Measurements from ENCODE around the gene ECT2. TPM values are rescaled to one million over a fixed set of nuclear protein-coding genes. Genes with fewer than 3 reads are reported as not detected.
"Not testable (repeated sequence)": the region's sequence is repeated elsewhere in the genome, so short reads cannot be mapped to it uniquely, and the experiment has no call there.

Gene ECT2, protein sequence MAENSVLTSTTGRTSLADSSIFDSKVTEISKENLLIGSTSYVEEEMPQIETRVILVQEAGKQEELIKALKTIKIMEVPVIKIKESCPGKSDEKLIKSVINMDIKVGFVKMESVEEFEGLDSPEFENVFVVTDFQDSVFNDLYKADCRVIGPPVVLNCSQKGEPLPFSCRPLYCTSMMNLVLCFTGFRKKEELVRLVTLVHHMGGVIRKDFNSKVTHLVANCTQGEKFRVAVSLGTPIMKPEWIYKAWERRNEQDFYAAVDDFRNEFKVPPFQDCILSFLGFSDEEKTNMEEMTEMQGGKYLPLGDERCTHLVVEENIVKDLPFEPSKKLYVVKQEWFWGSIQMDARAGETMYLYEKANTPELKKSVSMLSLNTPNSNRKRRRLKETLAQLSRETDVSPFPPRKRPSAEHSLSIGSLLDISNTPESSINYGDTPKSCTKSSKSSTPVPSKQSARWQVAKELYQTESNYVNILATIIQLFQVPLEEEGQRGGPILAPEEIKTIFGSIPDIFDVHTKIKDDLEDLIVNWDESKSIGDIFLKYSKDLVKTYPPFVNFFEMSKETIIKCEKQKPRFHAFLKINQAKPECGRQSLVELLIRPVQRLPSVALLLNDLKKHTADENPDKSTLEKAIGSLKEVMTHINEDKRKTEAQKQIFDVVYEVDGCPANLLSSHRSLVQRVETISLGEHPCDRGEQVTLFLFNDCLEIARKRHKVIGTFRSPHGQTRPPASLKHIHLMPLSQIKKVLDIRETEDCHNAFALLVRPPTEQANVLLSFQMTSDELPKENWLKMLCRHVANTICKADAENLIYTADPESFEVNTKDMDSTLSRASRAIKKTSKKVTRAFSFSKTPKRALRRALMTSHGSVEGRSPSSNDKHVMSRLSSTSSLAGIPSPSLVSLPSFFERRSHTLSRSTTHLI
- 37.4 and 39.1 TPM in 2 replicates for total RNA-seq (2014; rRNA removed; shearing (Covaris generic))
- 33.5 and 37.6 TPM in 2 replicates for polyA plus RNA-seq (2015; cell fraction: cytosol; rRNA removed)
- 45.7 and 50.8 TPM in 2 replicates for polyA plus RNA-seq (2015; cell fraction: nucleus; rRNA removed)

DNA sequence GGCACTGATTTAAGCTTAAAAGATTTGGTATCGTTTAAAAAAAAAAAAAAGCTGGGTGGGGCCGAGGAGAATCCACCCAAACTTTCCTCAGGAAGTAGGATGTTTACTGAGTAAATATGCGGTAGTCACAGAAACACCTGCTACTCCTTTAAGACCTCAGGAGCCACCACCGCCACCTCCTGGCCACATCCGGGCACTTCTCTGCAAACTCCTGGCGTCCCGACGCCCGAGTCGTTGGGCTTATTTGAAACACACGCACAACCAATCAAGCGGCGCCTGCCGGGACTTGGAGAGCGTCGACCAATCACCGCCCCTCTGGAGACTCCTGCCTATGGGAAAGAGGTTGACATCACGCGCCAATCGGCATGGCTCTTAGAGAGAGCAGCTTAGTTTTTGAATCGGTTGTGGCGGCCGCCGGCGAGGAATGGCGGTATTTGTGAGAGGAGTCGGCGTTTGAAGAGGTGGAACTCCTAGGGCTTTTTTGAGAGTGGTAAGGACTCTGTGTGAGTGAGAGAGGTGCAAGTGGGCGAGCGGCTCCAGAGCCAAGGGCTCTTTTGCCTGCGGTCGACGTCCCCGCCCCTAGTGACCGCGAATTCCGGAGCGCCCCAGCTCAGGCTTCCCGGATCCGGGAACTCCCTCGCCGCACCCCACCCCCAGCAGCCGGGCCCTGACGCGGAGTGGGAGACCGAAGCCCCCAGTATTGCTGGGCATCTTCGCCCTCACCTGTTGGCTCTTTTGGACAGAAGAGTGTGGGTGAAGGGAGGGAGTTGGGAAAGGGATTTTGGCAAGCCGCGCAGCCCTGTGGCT is at the start of gene ECT2:
TSS of gene ECT2 (plus strand) at position 359 of the 807 bp plus-strand sequence. CDS start 3,805 bp downstream, outside the sequence.
- in situ Hi-C loops (cut with HindIII; ENCODE audit: low pct_unique_long_range_greater_than_20kb, low sequenced_read_pairs), result no loop called here

GRCh38 chr3:172700936-172701455 is 49.5 kb upstream of the ECT2 start:
- in situ Hi-C loops (cut with HindIII; ENCODE audit: low pct_unique_long_range_greater_than_20kb, low sequenced_read_pairs), result no loop called here
- no peak for DNase-seq (ENCODE audit: low read depth, low spot score)

More for the DNA sequence above, at the start of gene ECT2:
- DNase-seq (ENCODE audit: low read depth, low spot score), result peak; percentile 100

- in situ Hi-C loops (cut with HindIII; ENCODE audit: low pct_unique_long_range_greater_than_20kb, low sequenced_read_pairs), result no loop called here
- DNase-seq (ENCODE audit: low read depth, low spot score), result no peak
Observed at GRCh38 chr3:172701751-172702150, 48.8 kb upstream of the ECT2 start.

DNA sequence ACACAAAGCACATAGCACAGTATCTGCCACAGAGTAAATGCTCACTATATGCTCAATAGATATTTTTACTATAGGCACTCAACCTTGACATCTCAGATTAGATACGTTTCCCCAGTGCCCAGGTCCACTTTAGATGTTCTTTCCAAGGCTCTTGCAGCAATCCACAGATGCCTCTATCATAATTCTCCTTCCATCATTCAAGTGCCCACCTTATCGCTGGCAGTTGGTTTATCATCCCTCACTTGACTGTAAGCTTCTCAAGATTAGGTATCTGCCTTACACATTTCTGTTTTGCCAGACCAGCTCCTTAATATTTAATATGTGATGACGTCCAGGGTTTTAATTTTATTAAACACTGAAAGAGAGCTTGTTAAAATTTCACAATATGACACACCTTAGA is 48.3 kb upstream of the ECT2 start:
- no peak for DNase-seq (ENCODE audit: low read depth, low spot score)
- in situ Hi-C loops (cut with HindIII; ENCODE audit: low pct_unique_long_range_greater_than_20kb, low sequenced_read_pairs), result no loop called here

- in situ Hi-C loops (cut with HindIII; ENCODE audit: low pct_unique_long_range_greater_than_20kb, low sequenced_read_pairs), result not testable (repeated sequence)
Observed at GRCh38 chr3:172702731-172703130, 47.8 kb upstream of the ECT2 start.

DNA sequence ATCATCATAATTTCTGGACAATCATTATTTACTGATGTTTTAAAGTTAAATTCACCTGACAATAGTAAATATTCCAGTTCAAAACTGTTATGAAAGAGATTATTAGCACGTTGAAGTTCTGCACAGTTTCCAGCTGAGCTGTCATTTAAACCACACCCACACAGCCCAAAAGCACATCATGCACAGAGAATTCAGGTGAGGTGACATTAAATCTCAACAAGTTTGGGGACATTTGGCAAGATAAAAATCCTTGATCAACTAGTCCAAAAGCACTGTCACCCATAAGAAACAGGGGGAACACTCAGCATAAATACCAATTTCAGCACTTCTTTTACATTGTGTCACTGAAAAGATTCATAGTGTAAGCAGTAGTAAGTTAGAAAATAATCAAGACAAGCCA is 46.5 kb upstream of the ECT2 start:
- no peak for DNase-seq (ENCODE audit: low read depth, low spot score)
- in situ Hi-C loops (cut with HindIII; ENCODE audit: low pct_unique_long_range_greater_than_20kb, low sequenced_read_pairs), result no loop called here

More at GRCh38 chr3:172702731-172703130, 47.8 kb upstream of the ECT2 start:
- DNase-seq (ENCODE audit: low read depth, low spot score), result not testable (repeated sequence)

- in situ Hi-C loops (cut with HindIII; ENCODE audit: low pct_unique_long_range_greater_than_20kb, low sequenced_read_pairs), result no loop called here
Observed at GRCh38 chr3:172705170-172705569, 45.4 kb upstream of the ECT2 start.

DNA sequence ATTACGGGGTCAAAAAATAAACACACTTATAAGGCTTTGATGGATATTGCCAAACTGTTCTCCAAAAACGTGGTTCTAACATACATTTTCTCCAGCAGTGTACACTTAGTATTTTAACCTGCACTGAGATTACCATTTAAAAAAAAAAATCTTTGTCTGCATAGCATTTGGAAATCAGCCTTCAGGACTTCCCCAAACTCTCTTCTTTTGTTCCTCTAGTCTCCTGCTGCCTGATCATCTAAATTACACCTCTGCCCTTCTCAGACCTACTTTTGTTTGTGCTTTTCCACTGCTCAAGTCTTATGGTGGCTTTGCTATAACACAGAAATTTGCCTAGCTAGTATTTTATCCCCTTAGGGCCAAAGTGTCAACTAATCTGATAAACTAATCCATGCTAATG is 43.5 kb upstream of the ECT2 start:
- in situ Hi-C loops (cut with HindIII; ENCODE audit: low pct_unique_long_range_greater_than_20kb, low sequenced_read_pairs), result no loop called here
- DNase-seq (ENCODE audit: low read depth, low spot score), result no peak

More at GRCh38 chr3:172705170-172705569, 45.4 kb upstream of the ECT2 start:
- no peak for DNase-seq (ENCODE audit: low read depth, low spot score)

- no peak for DNase-seq (ENCODE audit: low read depth, low spot score)
- in situ Hi-C loops (cut with HindIII; ENCODE audit: low pct_unique_long_range_greater_than_20kb, low sequenced_read_pairs), result no loop called here
Observed at GRCh38 chr3:172707967-172708366, 42.6 kb upstream of the ECT2 start.

DNA sequence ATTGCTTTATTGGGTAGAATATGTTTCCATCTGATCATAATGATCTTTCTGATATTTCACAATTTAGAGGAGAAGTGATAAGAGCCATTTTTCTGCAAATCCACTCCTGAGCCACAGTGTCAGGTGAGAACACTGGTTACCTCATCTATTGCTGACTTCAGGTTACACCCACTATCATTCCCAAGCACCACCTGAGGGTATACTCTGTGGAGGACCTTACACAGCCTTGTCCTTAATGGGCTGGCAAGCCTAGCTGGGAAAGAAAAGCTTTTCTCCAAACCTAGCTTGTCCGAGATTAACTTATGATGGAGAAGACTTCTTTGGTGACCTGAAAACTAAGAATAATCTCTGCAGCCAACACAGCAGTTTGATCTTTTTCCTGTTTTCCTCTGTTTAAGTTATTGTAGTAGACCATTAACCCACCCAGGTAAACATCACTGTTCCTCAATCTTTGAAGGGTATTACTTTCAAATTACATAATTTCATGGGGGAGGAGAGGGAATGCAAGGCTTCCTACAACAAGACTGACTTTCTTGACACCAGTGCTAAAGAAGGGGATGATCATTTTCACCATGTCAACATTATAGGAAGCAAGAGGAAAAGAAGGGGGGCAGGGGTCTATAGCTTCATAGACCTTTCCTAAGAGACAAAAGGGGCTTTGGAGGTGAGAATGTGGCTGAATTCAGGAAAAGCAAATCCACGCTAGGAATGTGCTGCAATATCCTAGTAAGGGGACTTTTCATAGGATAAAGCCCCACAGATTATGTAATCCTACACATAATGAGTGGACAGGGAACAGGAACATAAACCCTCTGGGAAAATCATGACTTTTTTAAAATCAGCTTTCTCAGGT is 41.4 kb upstream of the ECT2 start:
- in situ Hi-C loops (cut with HindIII; ENCODE audit: low pct_unique_long_range_greater_than_20kb, low sequenced_read_pairs), result no loop called here
- no peak for DNase-seq (ENCODE audit: low read depth, low spot score)

DNA sequence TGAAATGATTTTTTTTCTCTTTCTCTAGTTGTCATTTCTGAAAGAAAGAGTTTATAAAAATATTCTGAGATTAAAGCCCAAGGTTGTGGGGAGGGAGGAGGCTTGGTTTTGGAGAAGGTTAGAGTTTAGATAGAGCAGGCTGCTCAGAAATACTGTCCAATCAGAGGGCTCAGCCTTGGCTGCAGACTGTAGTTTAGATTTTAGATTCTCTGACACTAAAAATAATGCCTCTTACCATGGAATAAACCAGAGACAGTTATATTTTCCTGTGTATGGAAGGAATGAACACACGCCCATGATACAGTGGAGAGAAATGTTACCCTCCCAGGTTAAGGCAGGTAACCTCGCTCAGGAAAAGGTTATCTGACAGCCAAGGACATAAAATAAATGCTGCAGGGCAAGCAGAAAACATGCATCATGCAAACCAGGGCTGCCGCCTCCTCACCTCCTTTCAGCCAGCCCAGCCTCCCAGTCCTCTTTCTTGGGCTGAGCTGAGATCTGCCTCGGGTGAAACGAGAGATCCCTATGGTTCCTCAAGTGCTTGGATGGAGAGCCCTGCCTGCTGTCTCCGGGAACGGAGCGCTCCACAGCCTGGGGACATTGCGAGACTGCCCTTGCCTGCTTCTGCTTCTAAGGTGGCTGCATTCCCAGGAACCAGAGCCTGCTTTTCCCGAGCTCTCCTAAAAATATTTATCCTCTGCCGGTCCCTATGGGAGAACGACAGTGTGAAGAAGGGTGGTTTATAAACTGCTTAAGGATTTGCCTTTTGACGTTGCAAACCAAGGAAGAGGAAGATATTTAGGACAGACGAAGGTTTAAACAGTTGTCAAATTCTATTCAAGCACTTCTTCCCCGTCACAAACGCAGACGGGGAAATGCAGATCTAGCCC is 40.5 kb upstream of the ECT2 start:
- in situ Hi-C loops (cut with HindIII; ENCODE audit: low pct_unique_long_range_greater_than_20kb, low sequenced_read_pairs), result no loop called here
- DNase-seq (ENCODE audit: low read depth, low spot score), result no peak

DNA sequence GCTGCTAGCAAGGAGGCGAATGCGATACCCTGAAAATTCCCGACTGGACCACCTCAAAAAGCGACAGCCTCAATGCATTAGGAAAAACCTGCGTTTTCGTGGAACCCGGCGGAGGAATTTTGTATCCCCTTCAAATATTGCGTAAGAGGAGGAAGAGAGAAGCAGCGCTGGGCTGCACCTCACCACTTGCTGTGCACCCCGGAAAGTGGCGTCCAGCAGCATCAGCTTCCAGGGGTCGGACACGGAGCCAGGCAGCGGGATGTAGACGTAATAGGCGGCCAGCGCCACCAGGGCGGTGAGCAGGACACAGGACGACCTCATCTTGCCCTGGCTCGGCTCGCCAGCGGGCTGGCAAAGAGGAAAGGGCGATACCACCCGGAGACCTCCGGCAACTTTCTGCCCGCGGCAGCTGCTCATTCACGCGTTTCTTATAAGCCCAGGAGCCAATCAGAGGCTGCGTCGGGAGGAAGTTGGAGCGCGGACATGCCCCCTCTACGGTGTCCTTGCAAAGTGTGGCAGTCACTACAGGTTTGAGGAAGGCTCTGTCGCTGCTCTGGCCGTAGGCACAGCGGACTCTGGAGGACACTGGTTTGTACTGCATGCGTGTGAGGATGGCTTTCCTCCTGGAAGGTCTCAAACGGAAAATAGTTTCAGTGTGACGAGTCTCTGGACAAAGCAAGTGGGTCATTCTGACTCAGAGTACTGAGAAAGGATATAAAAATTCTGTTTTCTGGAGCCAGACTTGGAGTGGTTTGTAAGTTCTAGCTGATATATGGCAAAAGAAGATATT is 39.7 kb upstream of the ECT2 start, which contains the start of gene NCEH1:
TSS of gene NCEH1 (minus strand) at position 404 of the 790 bp plus-strand sequence. CDS start at position 321, 83 bp downstream.
- peak; percentile 91 for DNase-seq (ENCODE audit: low read depth, low spot score)

GRCh38 chr3:172711454-172711795 is 39.1 kb upstream of the ECT2 start:
- in situ Hi-C loops (cut with HindIII; ENCODE audit: low pct_unique_long_range_greater_than_20kb, low sequenced_read_pairs), result no loop called here
- DNase-seq (ENCODE audit: low read depth, low spot score), result no peak

More for the DNA sequence above, 39.7 kb upstream of the ECT2 start, which contains the start of gene NCEH1:
- in situ Hi-C loops (cut with HindIII; ENCODE audit: low pct_unique_long_range_greater_than_20kb, low sequenced_read_pairs), result no loop called here

DNA sequence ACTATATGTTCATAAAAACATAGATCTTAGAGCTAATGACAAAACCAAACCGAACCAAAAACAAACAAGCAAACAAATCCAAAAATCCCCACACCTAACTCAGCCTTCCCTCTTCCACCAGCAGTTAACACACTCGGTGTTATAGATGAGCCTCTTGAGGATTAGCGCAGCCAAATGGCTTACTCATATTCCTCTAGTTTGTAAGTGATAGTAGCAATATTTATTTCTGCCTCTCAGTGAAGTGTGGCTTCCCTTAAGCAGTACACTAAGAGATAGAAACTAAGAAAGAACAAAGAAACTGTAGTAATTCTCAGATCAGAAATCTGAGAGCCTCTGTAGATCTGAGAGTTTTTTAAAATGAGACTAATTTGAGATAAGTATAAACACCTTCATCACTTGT is 37.2 kb upstream of the ECT2 start:
- no peak for DNase-seq (ENCODE audit: low read depth, low spot score)
- in situ Hi-C loops (cut with HindIII; ENCODE audit: low pct_unique_long_range_greater_than_20kb, low sequenced_read_pairs), result no loop called here

DNA sequence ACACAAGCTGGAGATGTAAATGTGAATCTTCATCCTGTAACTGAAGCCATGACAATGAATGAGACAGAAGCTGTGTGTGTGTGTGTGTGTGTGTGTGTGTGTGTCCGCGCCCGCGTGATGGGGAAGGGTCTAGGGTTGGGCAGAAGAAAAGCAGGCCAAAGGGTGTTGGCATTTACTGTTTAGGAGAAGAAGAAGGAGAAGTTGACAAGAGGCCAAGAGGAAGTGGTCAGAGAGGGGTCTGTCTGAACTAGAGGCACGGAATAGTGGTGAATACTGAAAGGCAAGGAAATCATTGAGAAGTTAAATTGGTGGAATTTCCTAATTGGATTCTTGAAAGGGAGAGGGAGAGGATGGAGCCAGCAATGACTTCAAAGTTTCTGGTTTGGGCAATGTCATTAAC is 34.0 kb upstream of the ECT2 start:
- DNase-seq (ENCODE audit: low read depth, low spot score), result no peak
- in situ Hi-C loops (cut with HindIII; ENCODE audit: low pct_unique_long_range_greater_than_20kb, low sequenced_read_pairs), result no loop called here

Measured in SK-MEL-5 (cell line).